Activated effector memory CD4-positive, alpha-beta T cell treated with anti-CD3 and anti-CD28 coated beads, Interleukin-2, amount 50 U/mL, for 16 hours (primary cell): ENCODE measurements around the gene ADGRB3.
"Not testable (repeated sequence)": the region's sequence is repeated elsewhere in the genome, so short reads cannot be mapped to it uniquely, and the experiment has no call there.

Source experiments
- DNase-seq: peaks from one replicate; pipeline ENCODE4 v3.0.0-alpha.2; 2020

The ADGRB3 gene

DNA sequence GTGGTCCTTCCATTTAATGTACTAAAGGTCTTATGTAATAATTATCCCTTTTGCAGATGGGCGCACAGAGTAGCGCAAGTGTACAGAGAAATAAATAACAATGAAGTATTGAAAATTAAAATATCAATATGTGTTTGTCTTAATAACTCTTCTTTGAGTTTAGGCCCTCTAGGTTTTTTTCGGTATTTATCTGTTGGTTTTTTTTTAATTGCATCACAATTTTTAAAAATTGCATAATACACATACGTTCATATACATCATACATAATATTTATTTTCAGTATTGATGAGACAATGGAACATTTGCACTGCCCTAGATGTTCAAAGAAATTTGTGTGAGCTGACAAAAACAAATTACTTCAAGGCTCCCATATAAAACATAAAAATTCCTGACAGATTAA is 15.1 kb downstream of the ADGRB3 start:
- no peak for DNase-seq

DNA sequence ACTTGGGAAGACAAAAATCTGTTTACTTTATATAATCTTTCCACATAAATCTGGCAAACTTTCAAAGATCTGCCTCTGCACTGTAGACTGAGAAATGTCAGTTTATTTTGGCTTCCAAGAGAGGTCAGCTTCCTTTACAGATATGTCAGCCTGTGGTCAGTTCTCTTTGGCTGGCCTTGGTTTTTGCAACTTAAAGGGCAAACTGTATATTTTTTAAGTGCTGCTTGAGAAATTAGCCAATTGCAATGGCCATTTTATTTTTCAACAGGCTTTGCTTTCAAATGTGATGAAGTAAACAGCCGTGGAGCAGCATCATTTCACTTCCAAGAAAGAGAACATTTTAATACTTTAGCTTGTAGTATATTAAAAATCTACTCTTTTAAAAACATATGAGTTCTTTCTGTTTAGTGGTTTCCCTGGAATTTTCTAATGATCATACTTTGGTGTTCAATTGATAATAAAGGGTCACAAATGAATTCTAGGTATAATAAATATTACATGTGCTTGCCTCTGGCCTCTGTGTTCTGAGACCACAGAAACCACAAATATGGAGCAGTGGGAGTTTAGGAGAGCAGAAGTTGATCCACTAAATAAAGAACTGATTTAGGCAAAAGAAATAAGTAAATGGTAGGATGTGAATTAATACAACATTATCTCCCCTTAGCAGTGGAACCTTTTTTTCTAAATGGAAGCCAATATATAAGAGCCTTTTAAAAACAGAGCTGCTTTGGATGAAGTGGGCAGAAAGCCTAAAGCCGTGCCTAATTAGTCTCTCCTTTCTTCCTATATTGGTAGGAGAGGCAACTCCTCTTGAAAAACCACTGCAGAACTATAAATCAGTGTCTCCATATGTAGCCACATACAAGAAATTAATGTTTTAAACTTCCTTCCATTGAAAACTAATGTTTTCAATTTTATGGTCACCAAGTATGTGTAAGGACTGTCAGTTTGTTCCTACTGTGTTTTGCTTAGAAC is 16.2 kb downstream of the ADGRB3 start:
- no peak for DNase-seq

DNA sequence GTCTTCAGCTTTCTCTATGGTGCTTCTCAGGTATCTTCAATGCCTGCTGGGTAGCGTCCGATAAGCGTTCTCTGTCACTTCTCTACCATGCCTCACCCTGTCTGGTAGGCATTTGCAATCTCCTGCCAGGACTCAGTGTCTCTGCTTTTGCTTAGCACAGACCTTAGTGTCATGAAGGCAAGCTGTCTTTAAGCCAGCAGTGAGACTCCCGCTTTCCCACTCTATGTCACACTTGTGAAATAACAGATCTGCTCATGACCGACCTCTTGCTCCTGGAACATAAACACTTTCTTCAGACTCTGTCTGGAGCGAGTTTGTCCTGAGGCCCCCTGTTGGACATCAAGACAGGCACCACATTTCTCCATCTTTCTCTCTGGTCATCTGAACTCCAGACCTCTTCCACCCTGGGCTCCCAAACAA is 17.0 kb downstream of the ADGRB3 start:
- DNase-seq, result no peak

DNA sequence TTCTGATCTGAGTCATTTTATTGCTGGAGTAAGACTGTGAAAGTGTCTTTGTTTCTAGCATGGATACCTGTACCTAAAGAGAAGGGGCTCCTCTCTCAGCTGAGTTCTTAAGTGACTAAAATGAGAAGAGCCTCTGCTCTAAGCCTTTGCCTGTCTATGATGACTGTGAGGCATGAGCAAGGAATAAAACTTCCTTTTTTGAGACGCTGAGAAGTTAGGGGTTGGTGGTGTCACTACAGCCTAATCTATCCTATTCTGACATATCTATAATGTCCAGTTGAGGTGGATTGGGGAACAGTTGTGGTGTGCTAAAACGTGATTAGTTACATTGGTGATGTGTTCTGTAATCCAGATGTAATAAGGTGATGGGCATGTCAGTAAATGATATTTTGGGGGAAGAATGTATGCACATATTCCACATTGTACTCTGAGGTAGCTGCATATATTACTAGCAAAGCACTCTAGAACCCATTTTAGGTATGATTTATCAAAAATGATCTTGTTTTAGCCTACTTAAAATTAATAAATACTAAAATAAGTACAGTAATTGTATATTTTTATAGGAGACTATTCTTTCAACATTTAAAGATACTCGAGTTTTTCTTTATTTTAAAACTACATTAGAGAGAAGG is 18.1 kb downstream of the ADGRB3 start:
- no peak for DNase-seq

DNA sequence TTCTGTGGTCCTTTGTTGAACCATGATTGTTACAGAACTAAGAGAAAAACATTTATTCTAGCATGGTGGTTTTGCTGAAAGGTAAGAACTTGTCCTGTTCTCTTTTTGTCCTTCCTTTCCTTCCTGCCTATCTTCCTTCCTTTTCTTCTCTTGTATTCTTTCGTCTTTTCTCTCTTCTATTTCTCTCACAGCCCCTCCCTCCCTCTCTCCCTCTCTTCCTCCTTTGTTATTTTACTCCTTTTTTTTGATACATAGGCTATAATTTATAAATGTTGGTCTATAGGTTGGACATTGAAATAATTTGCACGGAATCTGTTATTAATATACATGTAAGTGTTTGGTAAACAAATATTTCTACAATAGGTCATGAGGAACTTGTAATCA is 18.6 kb downstream of the ADGRB3 start:
- no peak for DNase-seq

DNA sequence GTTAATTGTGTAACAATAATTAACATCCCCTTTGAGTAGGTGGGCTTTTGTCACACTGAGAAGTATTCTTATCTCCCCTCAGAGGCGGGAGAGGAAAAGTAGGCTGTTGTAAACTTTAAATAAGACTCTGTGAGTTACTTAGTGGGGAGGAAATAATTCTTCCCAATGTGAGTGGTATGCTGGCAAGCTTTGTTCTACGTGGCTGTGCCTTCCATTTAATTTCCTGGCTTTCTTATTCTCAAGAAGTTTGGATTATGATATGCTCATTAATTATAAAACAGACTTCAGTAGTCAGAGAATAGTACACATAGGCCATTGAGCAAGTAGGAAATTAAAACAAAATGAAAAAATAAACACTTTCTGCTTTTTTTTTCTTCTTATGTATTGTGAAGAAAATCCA is 19.1 kb downstream of the ADGRB3 start:
- no peak for DNase-seq

DNA sequence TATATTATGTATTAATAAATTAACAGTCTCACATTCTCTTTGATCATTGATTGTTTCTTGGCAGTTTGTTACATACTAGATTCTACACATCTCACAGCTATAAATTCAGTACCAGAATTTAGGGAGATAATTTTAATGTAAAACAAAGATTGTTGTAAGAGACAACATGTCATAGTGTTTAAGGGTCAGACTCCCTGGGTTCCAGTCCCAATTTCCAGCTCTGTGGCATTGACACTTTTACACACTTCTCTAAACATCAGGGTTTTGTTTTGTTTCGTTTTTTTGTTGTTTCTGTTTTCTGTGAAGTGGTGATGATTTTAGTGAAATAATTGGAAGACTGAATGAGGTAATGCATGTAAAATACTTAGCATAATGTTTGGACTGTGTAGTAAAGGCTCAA is 19.9 kb downstream of the ADGRB3 start:
- no peak for DNase-seq

DNA sequence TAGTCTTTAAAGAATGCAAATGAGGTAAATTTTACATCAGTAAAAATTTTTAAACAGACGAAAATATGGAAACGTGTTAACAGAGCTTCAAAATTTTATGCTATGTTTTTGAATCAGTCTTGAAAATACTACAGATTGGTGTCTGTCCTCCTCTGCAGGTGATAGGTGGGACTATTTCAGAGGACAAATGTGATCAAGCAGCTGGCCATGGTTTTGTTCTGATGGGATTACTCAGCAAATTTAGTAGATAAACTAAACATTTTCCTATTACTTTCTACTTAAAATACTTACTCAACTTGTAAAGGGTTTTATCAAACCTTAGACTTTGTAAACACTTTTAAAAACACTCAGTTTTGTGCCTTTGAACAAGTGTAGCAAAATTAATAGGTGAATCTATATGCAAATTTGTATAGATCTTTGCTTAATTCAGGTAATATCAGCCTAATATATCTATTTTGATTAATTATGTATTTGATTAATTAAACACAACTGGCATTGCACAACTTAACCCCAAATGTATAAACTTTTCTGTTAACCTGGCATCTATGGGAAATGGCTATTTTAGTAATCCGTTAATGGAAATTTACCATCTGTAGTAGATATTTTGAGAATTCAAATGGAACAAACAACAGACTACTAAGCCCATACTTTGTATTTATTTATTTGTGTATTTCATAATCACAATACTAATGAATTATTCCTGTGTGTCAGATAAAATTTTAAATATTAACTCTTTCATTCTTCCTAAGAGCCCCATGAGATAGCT is 22.5 kb downstream of the ADGRB3 start:
- DNase-seq, result no peak

DNA sequence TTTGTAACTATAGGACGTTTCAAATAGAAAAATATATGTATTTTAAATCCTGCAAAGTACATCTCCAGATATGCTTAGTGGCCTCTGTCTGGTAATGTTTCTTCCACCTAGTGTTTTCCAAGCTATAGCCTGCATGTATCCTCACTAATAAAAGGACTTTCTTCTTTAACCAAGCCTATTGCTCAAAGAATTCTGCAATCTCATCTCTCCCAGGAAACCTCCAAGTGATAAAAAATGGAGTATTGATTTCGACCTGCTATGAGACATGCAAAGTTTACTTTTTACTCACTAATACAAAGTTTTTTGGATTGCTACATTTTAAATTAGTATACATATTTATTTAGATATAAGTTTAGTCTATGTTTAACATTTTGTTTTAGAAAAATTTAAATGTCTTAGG is 23.3 kb downstream of the ADGRB3 start:
- DNase-seq, result no peak

DNA sequence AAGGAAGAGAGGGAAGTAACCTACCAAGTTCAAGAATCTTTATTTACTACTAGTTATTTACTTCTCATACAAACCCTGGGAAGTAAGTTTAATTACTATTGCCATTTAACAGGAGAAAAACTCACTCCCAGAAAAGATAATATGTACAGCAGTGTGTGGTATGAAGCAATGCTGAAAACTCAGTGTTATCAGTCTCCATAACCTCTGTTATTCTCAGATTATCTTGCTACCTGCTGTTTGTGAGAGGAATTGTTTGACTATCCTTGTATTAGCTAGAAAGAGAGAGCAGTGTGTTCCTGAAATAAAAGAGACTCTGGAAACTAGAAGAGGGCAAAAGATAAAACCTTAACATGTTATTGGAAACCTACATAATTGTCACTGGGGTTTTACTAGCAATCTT is 38.2 kb downstream of the ADGRB3 start:
- no peak for DNase-seq

DNA sequence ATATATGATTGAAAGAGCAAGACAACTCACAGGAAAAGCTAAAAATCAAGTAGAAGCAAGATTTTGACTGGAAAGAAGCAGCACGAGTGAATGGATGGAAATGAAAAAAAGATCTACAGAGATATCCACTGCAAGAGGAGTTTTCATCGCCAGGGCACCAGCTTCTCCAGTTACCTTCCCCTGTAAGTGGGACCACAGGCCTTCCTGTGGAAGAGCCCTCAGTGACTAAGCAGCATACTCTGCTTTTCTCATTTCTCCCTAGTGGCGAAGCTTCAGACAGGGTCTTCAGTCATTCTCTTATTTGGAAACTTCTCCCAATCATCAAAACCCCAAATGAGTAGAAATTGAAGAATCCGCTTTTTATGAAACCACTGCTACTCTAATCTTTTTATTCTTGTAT is 40.5 kb downstream of the ADGRB3 start:
- DNase-seq, result no peak

DNA sequence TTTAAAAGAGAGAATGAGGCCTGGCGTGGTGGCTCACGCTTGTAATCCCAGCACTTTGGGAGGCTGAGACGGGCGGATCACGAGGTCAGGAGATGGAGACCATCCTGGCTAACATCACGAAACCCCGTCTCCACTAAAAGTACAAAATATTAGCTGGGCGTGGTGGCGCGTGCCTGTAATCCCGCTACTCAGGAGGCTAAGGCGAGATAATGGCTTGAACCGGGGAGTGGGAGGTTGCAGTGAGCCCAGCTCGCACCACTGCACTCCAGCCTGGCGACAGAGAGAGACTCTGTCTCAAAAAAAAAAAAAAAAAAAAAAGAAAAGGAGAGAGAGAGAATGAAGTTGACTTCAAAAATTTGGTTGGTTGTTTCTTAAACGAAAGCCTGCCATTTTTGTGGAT is 41.0 kb downstream of the ADGRB3 start:
- DNase-seq, result not testable (repeated sequence)

DNA sequence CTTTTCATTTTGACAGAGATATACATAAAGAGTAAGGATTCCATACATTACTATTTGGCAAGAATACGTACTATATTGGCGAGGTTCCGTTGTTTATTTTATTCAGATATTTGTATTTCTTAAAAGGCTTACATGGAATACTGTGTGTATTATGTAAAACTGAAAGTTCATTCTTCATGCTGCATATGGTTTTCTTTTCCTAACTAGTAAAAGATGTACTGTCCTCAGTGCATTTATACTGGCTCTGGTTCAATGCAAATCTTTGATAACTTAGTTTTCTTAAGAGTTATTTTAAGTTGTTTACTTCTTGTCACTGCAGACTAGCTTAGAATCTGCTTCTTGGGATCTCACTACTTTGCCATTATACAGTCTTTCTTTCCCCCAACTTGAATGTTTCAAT is 42.0 kb downstream of the ADGRB3 start:
- DNase-seq, result no peak

DNA sequence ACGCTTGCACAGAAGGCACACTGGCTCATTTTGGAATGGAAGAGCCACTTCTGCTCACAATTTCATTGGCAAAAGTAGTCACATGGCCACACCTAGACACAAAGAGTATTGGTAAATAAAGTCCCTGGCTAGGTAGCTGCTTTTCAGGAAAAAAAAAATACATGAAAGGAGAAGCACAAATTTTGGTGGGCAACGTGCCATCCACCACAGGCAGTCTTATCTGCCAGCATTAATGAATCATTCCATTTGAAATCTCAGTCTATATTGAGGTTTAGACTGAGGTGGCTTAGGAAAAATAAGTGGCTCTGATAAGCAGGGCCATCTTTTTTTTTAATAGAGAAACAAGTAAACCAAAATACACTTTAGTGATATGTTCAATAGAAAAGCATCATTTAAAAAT is 44.3 kb downstream of the ADGRB3 start:
- no peak for DNase-seq

DNA sequence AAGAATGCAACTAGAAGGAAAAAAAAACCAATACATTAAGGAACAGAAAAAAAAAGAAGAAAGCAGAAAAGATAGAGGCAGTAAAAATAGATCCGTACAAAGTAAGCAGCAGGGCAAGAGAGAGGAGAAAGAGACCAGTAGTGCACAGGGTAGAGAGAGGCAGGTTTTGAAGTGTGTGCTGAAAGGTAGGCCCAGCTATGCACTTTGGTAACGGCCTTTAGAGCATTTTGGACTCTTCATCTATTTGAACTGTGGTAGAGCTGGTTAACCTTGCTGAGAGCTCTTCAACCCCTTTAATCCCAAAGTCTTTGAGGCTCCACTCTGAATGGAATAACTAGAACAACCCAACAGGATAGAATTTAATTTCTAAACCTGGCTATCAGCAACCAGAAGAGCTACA is 45.2 kb downstream of the ADGRB3 start:
- no peak for DNase-seq

DNA sequence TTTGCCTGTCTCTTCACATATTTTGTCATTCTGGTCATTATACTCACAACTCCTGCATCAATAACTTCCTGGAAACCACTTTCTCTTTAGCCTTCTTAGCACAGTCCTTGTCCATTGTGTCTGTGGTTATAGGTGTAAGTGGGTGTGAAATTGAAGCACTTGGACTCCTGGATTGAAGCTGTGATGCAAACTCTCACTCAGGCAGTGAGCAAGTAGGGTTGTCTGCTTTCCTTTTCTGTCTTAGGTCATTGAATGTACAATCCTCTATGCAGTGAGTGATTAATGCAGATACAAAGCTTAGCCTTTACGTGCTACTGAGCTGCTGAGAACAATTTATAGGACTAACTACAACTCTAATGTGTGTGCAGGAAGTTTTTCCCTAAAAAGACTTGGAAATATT is 54.8 kb downstream of the ADGRB3 start:
- no peak for DNase-seq

DNA sequence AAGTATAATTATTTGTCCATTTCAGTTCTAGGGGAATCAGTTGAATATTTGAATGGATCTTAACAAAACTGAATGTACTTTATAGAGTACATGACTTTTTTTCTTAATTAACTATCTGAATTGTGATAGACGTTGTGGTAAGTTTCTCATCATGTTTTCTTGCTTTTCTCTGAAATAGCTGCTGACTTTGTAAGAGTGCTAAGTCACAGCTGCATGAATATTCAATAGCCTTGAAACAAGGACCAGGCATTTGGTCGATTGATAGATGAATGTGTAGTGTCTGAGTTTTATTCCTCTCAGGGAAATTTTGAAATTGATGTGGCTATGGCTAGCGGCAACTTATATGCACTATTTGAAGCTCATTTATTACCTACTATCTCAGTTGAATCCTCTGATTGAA is 56.0 kb downstream of the ADGRB3 start:
- DNase-seq, result no peak

DNA sequence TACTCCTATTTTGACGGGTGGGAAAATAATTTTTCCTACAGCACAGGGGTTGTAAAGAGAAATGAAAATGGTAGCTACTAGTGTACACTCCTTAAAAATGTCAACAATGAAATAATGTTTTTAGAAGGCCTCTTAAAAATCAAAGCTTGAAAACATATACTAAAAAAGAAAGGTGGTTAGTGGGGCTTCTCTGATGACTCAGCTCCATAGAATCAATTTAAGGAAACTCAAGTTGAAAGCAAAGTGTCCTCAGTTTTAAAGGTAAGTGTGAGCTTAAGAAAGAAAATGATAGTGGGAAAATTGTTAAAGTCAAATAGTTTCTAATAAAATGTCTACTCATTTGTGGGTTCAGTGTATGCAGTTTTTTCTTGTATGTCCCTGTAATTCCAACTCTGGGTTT is 58.2 kb downstream of the ADGRB3 start:
- DNase-seq, result no peak

DNA sequence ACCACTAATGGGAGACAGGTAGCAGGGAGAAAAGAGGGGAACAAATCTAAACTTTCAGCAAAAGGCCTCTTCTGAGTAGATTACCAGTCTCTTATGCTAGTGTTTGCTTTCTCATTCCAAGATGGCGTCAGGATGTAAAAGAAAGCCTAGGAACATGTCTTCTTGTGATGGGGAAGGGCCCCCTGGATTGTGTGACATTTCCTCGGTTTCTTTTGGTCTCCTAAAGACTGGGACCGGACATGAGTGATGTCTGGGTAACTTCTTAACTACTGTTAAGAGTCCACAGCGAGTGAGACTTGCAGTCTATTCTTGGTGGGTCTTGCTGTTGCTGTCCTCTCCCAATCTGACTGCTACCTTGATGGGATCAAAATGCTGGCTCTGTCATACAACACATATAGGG is 60.3 kb downstream of the ADGRB3 start:
- no peak for DNase-seq

DNA sequence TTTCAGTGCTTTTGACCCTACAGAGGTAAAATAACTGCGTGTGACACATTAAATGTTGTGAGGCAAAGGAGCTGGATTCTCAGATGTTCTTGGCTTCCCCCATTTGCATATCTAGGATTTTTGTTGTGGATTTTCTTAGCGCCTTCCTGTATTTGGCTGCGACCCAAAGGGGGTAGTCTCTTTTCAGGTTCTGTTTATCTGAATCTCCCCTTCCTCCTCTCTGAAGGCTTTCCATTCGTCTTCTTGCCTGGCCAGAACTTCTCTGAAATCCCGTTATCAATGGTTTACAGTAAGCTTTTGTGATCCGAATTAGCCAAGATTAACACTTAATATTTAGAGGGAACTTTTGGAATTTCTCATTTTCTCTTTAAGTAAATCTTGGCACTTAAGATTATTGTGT is 60.8 kb downstream of the ADGRB3 start:
- no peak for DNase-seq

DNA sequence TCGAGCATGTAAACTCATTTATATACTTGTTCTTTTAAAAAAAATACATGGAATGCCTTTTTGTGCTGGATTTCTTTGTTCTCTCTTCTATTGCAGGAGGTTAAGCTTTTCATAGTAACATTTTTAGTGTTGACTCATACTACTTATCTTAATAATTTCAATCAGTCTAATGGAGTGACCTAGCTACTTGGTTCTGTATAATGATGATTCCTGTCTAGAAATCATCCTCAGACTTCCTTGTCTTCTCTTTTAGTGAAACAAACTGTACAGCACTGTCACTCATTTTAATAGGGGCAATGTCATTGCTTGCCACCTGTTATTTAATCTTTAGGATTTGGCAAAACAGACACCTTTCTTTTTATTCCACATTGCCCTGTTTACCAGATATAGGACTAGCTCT is 62.3 kb downstream of the ADGRB3 start:
- no peak for DNase-seq

DNA sequence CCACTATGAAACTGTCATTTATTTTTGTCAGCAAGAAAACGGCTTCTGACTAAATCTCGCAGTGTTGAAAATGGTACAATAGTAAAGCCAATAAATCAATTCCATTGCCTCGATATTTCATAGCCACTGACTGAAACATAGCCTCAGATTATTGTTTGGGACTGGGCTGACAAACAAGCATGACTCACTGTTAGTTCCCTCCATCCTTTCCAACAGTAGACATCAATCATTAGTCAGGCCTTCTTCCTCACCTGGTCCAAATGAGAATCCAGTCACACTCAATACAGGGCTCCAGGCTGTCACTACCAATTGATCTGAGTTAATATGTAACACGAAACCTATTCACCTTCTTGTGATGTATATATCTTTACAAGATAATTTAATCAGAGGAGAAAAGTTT is 66.1 kb downstream of the ADGRB3 start:
- DNase-seq, result no peak

DNA sequence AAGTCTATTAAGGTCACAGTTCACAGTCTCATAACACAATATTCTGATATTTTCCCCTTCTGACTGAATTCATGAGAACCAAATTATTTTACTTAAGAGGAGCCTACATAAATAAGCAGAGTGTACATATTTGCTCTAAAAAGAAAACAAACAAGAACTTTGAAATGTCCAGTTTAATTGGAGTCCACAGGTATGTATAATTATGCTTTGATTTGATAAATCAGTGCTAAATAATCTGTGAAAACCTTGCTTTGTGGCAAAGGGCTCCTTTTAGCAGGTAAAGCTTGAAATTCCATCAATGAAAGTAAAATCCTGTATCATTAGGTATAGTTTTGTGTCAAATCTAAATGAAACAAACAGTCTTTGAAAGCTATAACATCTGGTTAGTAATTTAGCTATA is 69.4 kb downstream of the ADGRB3 start:
- DNase-seq, result no peak

DNA sequence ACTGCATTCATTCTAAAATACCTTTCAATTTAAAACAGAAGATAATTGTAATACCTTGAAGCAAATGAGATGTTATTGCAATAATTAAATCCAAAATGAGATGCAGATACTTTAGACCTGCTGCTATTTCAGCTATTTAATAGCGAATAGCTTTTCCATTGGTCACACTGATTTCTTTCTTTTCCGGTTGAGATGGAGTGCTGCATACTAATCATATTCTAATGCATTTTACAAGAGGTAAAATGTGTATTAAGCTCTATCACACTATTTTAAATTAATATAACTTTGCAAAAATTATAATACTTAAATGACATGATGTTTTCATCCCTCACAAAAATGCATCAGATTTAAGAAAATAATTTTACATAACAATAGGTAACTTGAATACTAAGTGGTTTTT is 74.0 kb downstream of the ADGRB3 start:
- DNase-seq, result no peak
